D721Med (cell line): Measurements from ENCODE around the gene MBD2.

Experiments used
- DNase-seq: peaks from one replicate; pipeline ENCODE4 v3.0.0; 2011; ENCODE audit warnings: low spot score; ENCODE audit not compliant: insufficient read length
- FAIRE-seq: peaks from 2 replicates; lab custom pipeline; 2011; peaks lifted over from hg19 to GRCh38; lab: Jason Lieb, UNC
- CTCF ChIP-seq: IDR thresholded peaks from 2 replicates; pipeline ENCODE4 v1.5.1; 2012; ENCODE audit warnings: mild to moderate bottlenecking, control low read depth; ENCODE audit not compliant: insufficient read depth; ENCODE audit errors: missing control alignments

The MBD2 gene

GRCh38 chr18:54183390-54183789, 41.1 kb downstream of the MBD2 start:
- no peak for TF ChIP-seq CTCF
- DNase-seq (no peak), FAIRE-seq (peak; percentile 98)

GRCh38 chr18:54181856-54182602, 42.4 kb downstream of the MBD2 start:
- FAIRE-seq (peak; percentile 94), DNase-seq (no peak)
- TF ChIP-seq CTCF, result no peak

GRCh38 chr18:54173980-54174630, 50.4 kb downstream of the MBD2 start:
- no peak for DNase-seq
- FAIRE-seq, result no peak
- no peak for TF ChIP-seq CTCF

GRCh38 chr18:54173250-54173649, 51.2 kb downstream of the MBD2 start:
- TF ChIP-seq CTCF, result no peak
- DNase-seq (no peak), FAIRE-seq (no peak)

- TF ChIP-seq CTCF, result no peak
- DNase-seq (no peak), FAIRE-seq (peak; percentile 97)
Observed at GRCh38 chr18:54169431-54170403, 54.8 kb downstream of the MBD2 start.

- DNase-seq (no peak), FAIRE-seq (no peak)
- no peak for TF ChIP-seq CTCF
Observed at GRCh38 chr18:54165450-54165849, 59.0 kb downstream of the MBD2 start.
